Fibroblast of skin of scalp (primary cell): Measurements from ENCODE around the gene PAQR6.
A peak's percentile ranks its signal among the peaks of the same experiment; 100 is the strongest.
"Not testable (repeated sequence)": the region's sequence is repeated elsewhere in the genome, so short reads cannot be mapped to it uniquely, and the experiment has no call there.

Source experiments
- DNase-seq: peaks from one replicate; pipeline ENCODE4 v3.0.0-alpha.2; 2013

PAQR6 gene

GRCh38 chr1:156232201-156232894 lies 15.5 kb downstream of the PAQR6 start:
- no peak for DNase-seq

- no peak for DNase-seq
Measured at GRCh38 chr1:156230473-156230837, 17.4 kb downstream of the PAQR6 start.

GRCh38 chr1:156229809-156230472 lies 17.9 kb downstream of the PAQR6 start:
- DNase-seq = no peak

- DNase-seq = no peak
Measured at GRCh38 chr1:156228501-156228900, 19.4 kb downstream of the PAQR6 start.

- no peak for DNase-seq
Measured at GRCh38 chr1:156226782-156227181, 21.1 kb downstream of the PAQR6 start.

GRCh38 chr1:156226116-156226538 lies 21.7 kb downstream of the PAQR6 start:
- DNase-seq = no peak

GRCh38 chr1:156225677-156226014 lies 22.2 kb downstream of the PAQR6 start:
- DNase-seq = no peak

GRCh38 chr1:156221986-156222692 lies 25.7 kb downstream of the PAQR6 start:
- DNase-seq = no peak

GRCh38 chr1:156220226-156220625 lies 27.6 kb downstream of the PAQR6 start:
- no peak for DNase-seq

- no peak for DNase-seq
Measured at GRCh38 chr1:156217871-156218270, 30.0 kb downstream of the PAQR6 start.

GRCh38 chr1:156216361-156217086 lies 31.3 kb downstream of the PAQR6 start:
- not testable (repeated sequence) for DNase-seq

GRCh38 chr1:156214024-156214748 lies 33.7 kb downstream of the PAQR6 start:
- peak; percentile 26 for DNase-seq

- DNase-seq = no peak
Measured at GRCh38 chr1:156213644-156213966, 34.3 kb downstream of the PAQR6 start.

GRCh38 chr1:156212833-156213643 lies 34.8 kb downstream of the PAQR6 start, which contains the start of gene PMF1:
Gene PMF1 (plus strand): TSS chr1:156213007. CDS start chr1:156213016, 9 bp downstream.
- peak; percentile 96 for DNase-seq

- DNase-seq = no peak
Measured at GRCh38 chr1:156212130-156212529, 35.7 kb downstream of the PAQR6 start.

GRCh38 chr1:156211243-156211642 lies 36.6 kb downstream of the PAQR6 start:
- no peak for DNase-seq

GRCh38 chr1:156204686-156205085 lies 43.2 kb downstream of the PAQR6 start:
- DNase-seq = no peak

GRCh38 chr1:156203331-156203730 lies 44.5 kb downstream of the PAQR6 start:
- peak; percentile 45 for DNase-seq

GRCh38 chr1:156200044-156200443 lies 47.8 kb downstream of the PAQR6 start:
- DNase-seq = no peak

GRCh38 chr1:156198831-156199349 lies 49.0 kb downstream of the PAQR6 start:
- DNase-seq = no peak

- no peak for DNase-seq
Measured at GRCh38 chr1:156196445-156196844, 51.4 kb downstream of the PAQR6 start.
